HG03521 (cell line): ENCODE results near the gene BNC2.

Experiments used
- ATAC-seq: cut with Tn5 transposase; IDR thresholded peaks from one replicate; pipeline ENCODE4 v1.9.1; 2021; ENCODE audit warnings: mild to moderate bottlenecking, moderate library complexity; ENCODE audit not compliant: unreplicated experiment

The BNC2 gene

GRCh38 chr9:16869131-16869881 lies 1.2 kb downstream of the BNC2 start:
- no peak for ATAC-seq

GRCh38 chr9:16868701-16869100 lies 1.8 kb downstream of the BNC2 start:
- no peak for ATAC-seq

GRCh38 chr9:16867576-16868311 lies 2.7 kb downstream of the BNC2 start:
- ATAC-seq: no peak

- ATAC-seq: no peak
Measured at GRCh38 chr9:16866587-16866986, 3.9 kb downstream of the BNC2 start.

- ATAC-seq: no peak
Measured at GRCh38 chr9:16864649-16865434, 5.6 kb downstream of the BNC2 start.

- no peak for ATAC-seq
Measured at GRCh38 chr9:16848179-16848578, 22.3 kb downstream of the BNC2 start.

- no peak for ATAC-seq
Measured at GRCh38 chr9:16846986-16847385, 23.5 kb downstream of the BNC2 start.

GRCh38 chr9:16846367-16846766 lies 24.1 kb downstream of the BNC2 start:
- no peak for ATAC-seq

- ATAC-seq: no peak
Measured at GRCh38 chr9:16834817-16835216, 35.7 kb downstream of the BNC2 start.

- no peak for ATAC-seq
Measured at GRCh38 chr9:16833296-16833835, 37.1 kb downstream of the BNC2 start.

GRCh38 chr9:16832101-16832500 lies 38.4 kb downstream of the BNC2 start:
- no peak for ATAC-seq

GRCh38 chr9:16830806-16831205 lies 39.7 kb downstream of the BNC2 start:
- no peak for ATAC-seq

- no peak for ATAC-seq
Measured at GRCh38 chr9:16828340-16829281, 41.9 kb downstream of the BNC2 start.

GRCh38 chr9:16825971-16826625 lies 44.4 kb downstream of the BNC2 start:
- no peak for ATAC-seq

GRCh38 chr9:16825331-16825725 lies 45.1 kb downstream of the BNC2 start:
- ATAC-seq: no peak

- ATAC-seq: no peak
Measured at GRCh38 chr9:16824545-16825330, 45.7 kb downstream of the BNC2 start.

- no peak for ATAC-seq
Measured at GRCh38 chr9:16823906-16824305, 46.6 kb downstream of the BNC2 start.

GRCh38 chr9:16821344-16821743 lies 49.1 kb downstream of the BNC2 start:
- no peak for ATAC-seq

- ATAC-seq: no peak
Measured at GRCh38 chr9:16817514-16817913, 53.0 kb downstream of the BNC2 start.
